ENCODE data around the gene ABI3BP. TPM values are rescaled to one million over a fixed set of nuclear protein-coding genes. Genes with fewer than 3 reads are reported as not detected.

The ABI3BP gene
- total and polyA plus RNA-seq, 2 donors (not counting 1 experiment from before 2014, with no cell fraction given), result 4.8 to 62.9 TPM

DNA sequence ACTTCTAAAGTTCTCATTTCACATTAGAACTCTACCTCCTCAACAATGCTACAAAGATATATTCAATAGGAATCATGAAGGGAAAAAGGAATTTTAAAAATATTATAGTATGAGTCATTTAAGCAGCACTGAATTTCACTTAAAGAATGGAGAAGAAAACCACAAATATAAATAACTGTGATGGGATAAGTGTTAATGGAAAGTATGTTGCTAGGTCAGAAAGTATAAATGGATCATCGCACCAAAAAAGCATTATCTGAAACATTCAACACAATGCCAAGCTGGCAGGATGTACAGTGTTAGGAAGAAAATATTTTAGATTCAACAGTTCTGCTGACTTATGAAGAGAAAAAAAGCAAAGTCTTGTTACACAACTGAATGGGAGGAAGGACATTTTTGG lies 182.6 kb downstream of the ABI3BP start:
- H3K4me2 ChIP-seq (ENCODE audit: extremely low read depth, insufficient read depth, low read length), result peak overlapping the region; percentile 8
- H3K27ac ChIP-seq (ENCODE audit: insufficient read depth, low read length), result peak overlapping the region; percentile 57
- DNase-seq (ENCODE audit: low read depth in 2 of 2), result peak; percentile 70 to 90
- H3K9ac ChIP-seq (ENCODE audit: insufficient read depth, low read length), result no peak overlapping the region
- no peaks in the 10 kb centered on the region for H3K36me3 ChIP-seq (ENCODE audit: control insufficient read depth, insufficient read depth, low read length)
- no peaks in the 10 kb centered on the region for H3K9me3 ChIP-seq (ENCODE audit: control insufficient read depth, insufficient read depth, low read depth, low read length)
- H3K4me1 ChIP-seq (ENCODE audit: control insufficient read depth, extremely low read depth, insufficient read depth, low read length), result peaks cover 10% of the 10 kb centered on the region
- no peak overlapping the region for H2AFZ ChIP-seq (ENCODE audit: low read length)
- H3K4me3 ChIP-seq (replicated peaks in 1 of 4; ENCODE audit: control extremely low read depth in 1 of 4, insufficient read depth in 1 of 4, low read depth in 3 of 4, low read length in 4 of 4), result no peak overlapping the region
- H3K27me3 ChIP-seq (ENCODE audit: control insufficient read depth, insufficient read depth, low read length), result no peaks in the 10 kb centered on the region
- no peaks in the 10 kb centered on the region for H3K79me2 ChIP-seq (ENCODE audit: control insufficient read depth, insufficient read depth, low read length)
- H4K20me1 ChIP-seq (ENCODE audit: control insufficient read depth, extremely low read depth, insufficient read depth, low read length), result no peaks in the 10 kb centered on the region
- TF ChIP-seq, protein P1, sequence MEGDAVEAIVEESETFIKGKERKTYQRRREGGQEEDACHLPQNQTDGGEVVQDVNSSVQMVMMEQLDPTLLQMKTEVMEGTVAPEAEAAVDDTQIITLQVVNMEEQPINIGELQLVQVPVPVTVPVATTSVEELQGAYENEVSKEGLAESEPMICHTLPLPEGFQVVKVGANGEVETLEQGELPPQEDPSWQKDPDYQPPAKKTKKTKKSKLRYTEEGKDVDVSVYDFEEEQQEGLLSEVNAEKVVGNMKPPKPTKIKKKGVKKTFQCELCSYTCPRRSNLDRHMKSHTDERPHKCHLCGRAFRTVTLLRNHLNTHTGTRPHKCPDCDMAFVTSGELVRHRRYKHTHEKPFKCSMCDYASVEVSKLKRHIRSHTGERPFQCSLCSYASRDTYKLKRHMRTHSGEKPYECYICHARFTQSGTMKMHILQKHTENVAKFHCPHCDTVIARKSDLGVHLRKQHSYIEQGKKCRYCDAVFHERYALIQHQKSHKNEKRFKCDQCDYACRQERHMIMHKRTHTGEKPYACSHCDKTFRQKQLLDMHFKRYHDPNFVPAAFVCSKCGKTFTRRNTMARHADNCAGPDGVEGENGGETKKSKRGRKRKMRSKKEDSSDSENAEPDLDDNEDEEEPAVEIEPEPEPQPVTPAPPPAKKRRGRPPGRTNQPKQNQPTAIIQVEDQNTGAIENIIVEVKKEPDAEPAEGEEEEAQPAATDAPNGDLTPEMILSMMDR (conservative IDR thresholded peaks at IDR 0.05 in 1 of 2, IDR thresholded peaks at IDR 0.05 in 1 of 2; ENCODE audit: low read depth in 1 of 2, low read length in 2 of 2), result no peak
- TF ChIP-seq EZH2 (IDR thresholded peaks at IDR 0.05; ENCODE audit: low read length, missing control alignments), result no peak

DNA sequence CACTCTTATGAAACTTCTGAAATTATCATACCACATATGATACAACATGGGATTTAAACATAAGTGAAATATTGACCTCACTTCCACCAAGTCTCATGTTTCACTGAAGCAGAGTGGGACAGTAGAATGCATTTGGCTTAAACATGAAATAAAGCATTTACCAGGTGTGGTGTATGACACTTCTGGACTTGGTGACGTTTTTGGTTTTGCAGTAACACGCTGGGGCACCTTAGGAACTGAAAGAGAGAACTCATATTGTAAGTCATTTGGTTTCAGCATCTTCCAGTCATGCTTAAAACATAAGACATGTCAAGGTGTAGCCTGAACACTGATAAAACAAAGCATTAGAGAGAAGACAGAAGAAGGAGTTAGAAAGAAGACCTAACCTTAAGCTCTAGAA lies 188.6 kb downstream of the ABI3BP start:
- no peak for DNase-seq (ENCODE audit: low read depth in 2 of 2)
- Histone ChIP-seq H3K4me2 (ENCODE audit: extremely low read depth, insufficient read depth, low read length) (no peak overlapping the region), H3K79me2 (ENCODE audit: control insufficient read depth, insufficient read depth, low read length) (no peaks in the 10 kb centered on the region), H3K27me3 (ENCODE audit: control insufficient read depth, insufficient read depth, low read length) (no peaks in the 10 kb centered on the region), H2AFZ (ENCODE audit: low read length) (no peak overlapping the region), H3K27ac (ENCODE audit: insufficient read depth, low read length) (no peak overlapping the region), H3K36me3 (ENCODE audit: control insufficient read depth, insufficient read depth, low read length) (no peaks in the 10 kb centered on the region), H3K4me3 (replicated peaks in 1 of 4; ENCODE audit: control extremely low read depth in 1 of 4, insufficient read depth in 1 of 4, low read depth in 3 of 4, low read length in 4 of 4) (no peak overlapping the region), H3K4me1 (ENCODE audit: control insufficient read depth, extremely low read depth, insufficient read depth, low read length) (no peaks in the 10 kb centered on the region), H4K20me1 (ENCODE audit: control insufficient read depth, extremely low read depth, insufficient read depth, low read length) (no peaks in the 10 kb centered on the region), H3K9me3 (ENCODE audit: control insufficient read depth, insufficient read depth, low read depth, low read length) (no peaks in the 10 kb centered on the region), H3K9ac (ENCODE audit: insufficient read depth, low read length) (no peak overlapping the region)
- TF ChIP-seq, protein P1 (conservative IDR thresholded peaks at IDR 0.05 in 1 of 2, IDR thresholded peaks at IDR 0.05 in 1 of 2; ENCODE audit: low read depth in 1 of 2, low read length in 2 of 2), result no peak
- TF ChIP-seq EZH2 (IDR thresholded peaks at IDR 0.05; ENCODE audit: low read length, missing control alignments), result no peak

DNA sequence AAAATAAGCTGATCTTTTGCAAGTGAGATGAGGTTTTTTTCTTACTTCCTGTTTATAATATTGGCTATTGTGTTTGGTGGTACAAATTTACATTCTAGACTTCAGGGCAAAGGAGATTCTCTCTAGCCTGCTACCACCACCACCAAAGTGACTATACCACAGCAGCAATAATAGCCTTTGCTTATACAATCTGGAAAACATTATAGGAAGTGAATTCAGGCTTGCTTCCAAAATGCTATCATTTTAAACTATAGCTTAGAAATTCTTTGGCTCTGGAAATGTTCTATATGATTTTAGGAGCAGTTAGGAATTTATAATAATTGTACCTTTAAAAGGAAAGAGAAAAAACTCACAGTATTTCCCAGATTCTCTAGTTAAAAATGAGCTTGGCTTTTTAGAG lies 189.5 kb downstream of the ABI3BP start:
- Histone ChIP-seq H3K36me3 (ENCODE audit: control insufficient read depth, insufficient read depth, low read length) (no peaks in the 10 kb centered on the region), H3K79me2 (ENCODE audit: control insufficient read depth, insufficient read depth, low read length) (no peaks in the 10 kb centered on the region), H4K20me1 (ENCODE audit: control insufficient read depth, extremely low read depth, insufficient read depth, low read length) (no peaks in the 10 kb centered on the region), H3K4me2 (ENCODE audit: extremely low read depth, insufficient read depth, low read length) (no peak overlapping the region), H3K4me1 (ENCODE audit: control insufficient read depth, extremely low read depth, insufficient read depth, low read length) (no peaks in the 10 kb centered on the region), H3K27me3 (ENCODE audit: control insufficient read depth, insufficient read depth, low read length) (no peaks in the 10 kb centered on the region), H3K4me3 (replicated peaks in 1 of 4; ENCODE audit: control extremely low read depth in 1 of 4, insufficient read depth in 1 of 4, low read depth in 3 of 4, low read length in 4 of 4) (no peak overlapping the region), H3K27ac (ENCODE audit: insufficient read depth, low read length) (no peak overlapping the region), H2AFZ (ENCODE audit: low read length) (no peak overlapping the region), H3K9me3 (ENCODE audit: control insufficient read depth, insufficient read depth, low read depth, low read length) (no peaks in the 10 kb centered on the region), H3K9ac (ENCODE audit: insufficient read depth, low read length) (no peak overlapping the region)
- DNase-seq (ENCODE audit: low read depth in 2 of 2), result no peak
- TF ChIP-seq, protein P1 (conservative IDR thresholded peaks at IDR 0.05 in 1 of 2, IDR thresholded peaks at IDR 0.05 in 1 of 2; ENCODE audit: low read depth in 1 of 2, low read length in 2 of 2), result no peak

All from fibroblast of lung (primary cell).